ENCODE data around the gene BEX2. TPM values are rescaled to one million over a fixed set of nuclear protein-coding genes. Genes with fewer than 3 reads are reported as not detected.
A peak's percentile ranks its signal among the peaks of the same experiment; 100 is the strongest.

The BEX2 gene
- total and polyA plus RNA-seq, 2 donors (not counting 1 experiment from before 2014, with no cell fraction given), result 15.9 to 34.6 TPM

DNA sequence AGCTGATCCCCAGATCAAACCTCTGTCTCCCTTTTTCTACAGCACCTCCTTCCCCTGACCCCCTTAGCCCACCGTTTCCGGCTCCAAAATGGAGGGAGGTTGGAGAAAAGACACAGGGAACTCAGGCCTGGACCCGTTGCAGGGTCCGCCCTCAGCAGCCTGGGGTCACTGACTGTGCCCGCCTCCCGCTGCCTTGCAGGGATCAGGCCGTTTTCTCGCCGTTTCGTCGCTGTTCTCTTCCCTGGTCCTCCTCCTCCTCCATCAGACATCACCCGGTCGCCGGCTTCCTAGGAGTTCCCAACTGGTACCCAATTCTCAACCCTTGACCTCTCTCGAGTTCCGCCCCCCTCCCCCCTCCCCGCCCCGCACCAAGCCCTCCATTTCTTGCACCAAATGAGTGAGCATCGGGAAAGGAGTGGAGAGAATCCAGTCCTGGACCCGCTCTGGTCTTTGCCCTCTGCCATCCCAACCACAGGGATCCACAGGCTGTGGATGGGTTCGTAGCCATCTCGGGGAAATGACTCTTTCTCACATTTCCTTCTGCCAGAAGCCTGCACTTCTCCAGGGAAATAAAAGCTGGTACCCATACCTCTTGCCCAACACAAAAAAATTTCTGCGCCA lies 34.7 kb downstream of the BEX2 start:
- WGBS (ENCODE audit: insufficient coverage), result 17% methylated on average over 7 of the region's 23 CpGs
- Mint-ChIP-seq H3K4me3 (peak overlapping the region; percentile 68), H3K9me3 (ENCODE audit: insufficient read depth) (no peaks in the 10 kb centered on the region), H3K4me1 (peaks cover 9% of the 10 kb centered on the region), H3K27ac (no peak overlapping the region), H3K27me3 (peaks cover 50% of the 10 kb centered on the region)
- Histone ChIP-seq H3K27ac (ENCODE audit: low read length in 2 of 2) (no peak overlapping the region), H3K4me1 (ENCODE audit: control insufficient read depth in 2 of 2, insufficient read depth in 2 of 2, low read length in 2 of 2) (peaks cover 0 to 8% of the 10 kb centered on the region in 2 donors), H2AFZ (ENCODE audit: insufficient read depth, low read depth, low read length, poor library complexity, severe bottlenecking) (peak overlapping the region; percentile 41), H3K4me3 (ENCODE audit: control extremely low read depth in 1 of 5, extremely low read depth in 1 of 5, insufficient read depth in 1 of 5, low read depth in 2 of 5, low read length in 4 of 5) (peak overlapping the region in 2 of 5 experiments; percentile 21 to 22), H3K36me3 (replicated peaks in 1 of 2; ENCODE audit: control extremely low read depth in 1 of 2, control insufficient read depth in 1 of 2, extremely low read depth in 1 of 2, insufficient read depth in 2 of 2, low read length in 1 of 2) (no peaks in the 10 kb centered on the region), H4K20me1 (ENCODE audit: control insufficient read depth, insufficient read depth, low read length, poor library complexity, severe bottlenecking) (no peaks in the 10 kb centered on the region), H3K27me3 (replicated peaks in 1 of 4; ENCODE audit: control extremely low read depth in 1 of 4, control insufficient read depth in 3 of 4, insufficient read depth in 4 of 4, low read length in 3 of 4) (peaks cover 0 to 17% (median 3%) of the 10 kb centered on the region in 4 experiments), H3K79me2 (ENCODE audit: control insufficient read depth, insufficient read depth, low read length) (no peaks in the 10 kb centered on the region), H3K9me3 (ENCODE audit: control extremely low read depth in 1 of 3, control insufficient read depth in 2 of 3, insufficient read depth in 1 of 3, low read length in 2 of 3) (no peaks in the 10 kb centered on the region), H3K9ac (ENCODE audit: low read length) (no peak overlapping the region), H3K4me2 (replicated peaks; ENCODE audit: low read depth, low read length, poor library complexity, severe bottlenecking) (peak overlapping the region; percentile 46)
- no peak for TF ChIP-seq EZH2 (IDR thresholded peaks at IDR 0.05; ENCODE audit: borderline replicate concordance, insufficient read depth, low read depth, low read length, poor library complexity, severe bottlenecking)
- TF ChIP-seq, protein P1, sequence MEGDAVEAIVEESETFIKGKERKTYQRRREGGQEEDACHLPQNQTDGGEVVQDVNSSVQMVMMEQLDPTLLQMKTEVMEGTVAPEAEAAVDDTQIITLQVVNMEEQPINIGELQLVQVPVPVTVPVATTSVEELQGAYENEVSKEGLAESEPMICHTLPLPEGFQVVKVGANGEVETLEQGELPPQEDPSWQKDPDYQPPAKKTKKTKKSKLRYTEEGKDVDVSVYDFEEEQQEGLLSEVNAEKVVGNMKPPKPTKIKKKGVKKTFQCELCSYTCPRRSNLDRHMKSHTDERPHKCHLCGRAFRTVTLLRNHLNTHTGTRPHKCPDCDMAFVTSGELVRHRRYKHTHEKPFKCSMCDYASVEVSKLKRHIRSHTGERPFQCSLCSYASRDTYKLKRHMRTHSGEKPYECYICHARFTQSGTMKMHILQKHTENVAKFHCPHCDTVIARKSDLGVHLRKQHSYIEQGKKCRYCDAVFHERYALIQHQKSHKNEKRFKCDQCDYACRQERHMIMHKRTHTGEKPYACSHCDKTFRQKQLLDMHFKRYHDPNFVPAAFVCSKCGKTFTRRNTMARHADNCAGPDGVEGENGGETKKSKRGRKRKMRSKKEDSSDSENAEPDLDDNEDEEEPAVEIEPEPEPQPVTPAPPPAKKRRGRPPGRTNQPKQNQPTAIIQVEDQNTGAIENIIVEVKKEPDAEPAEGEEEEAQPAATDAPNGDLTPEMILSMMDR (IDR thresholded peaks at IDR 0.05), result no peak
- DNase-seq (no peak), ATAC-seq (ENCODE audit: low read depth) (no peak)
- intact Hi-C loops (cut with micrococcal nuclease), result no loop called here
- ChIA-PET CTCF (no interaction called here), POLR2A (no interaction called here)

- Histone ChIP-seq H3K79me2 (ENCODE audit: control insufficient read depth, insufficient read depth, low read length) (no peaks in the 10 kb centered on the region), H3K9me3 (ENCODE audit: control extremely low read depth in 1 of 3, control insufficient read depth in 2 of 3, insufficient read depth in 1 of 3, low read length in 2 of 3) (no peaks in the 10 kb centered on the region), H3K27ac (ENCODE audit: low read length in 2 of 2) (no peak overlapping the region), H3K27me3 (replicated peaks in 1 of 4; ENCODE audit: control extremely low read depth in 1 of 4, control insufficient read depth in 3 of 4, insufficient read depth in 4 of 4, low read length in 3 of 4) (peaks cover 0 to 18% (median 4%) of the 10 kb centered on the region in 4 experiments), H3K9ac (ENCODE audit: low read length) (no peak overlapping the region), H3K4me1 (ENCODE audit: control insufficient read depth in 2 of 2, insufficient read depth in 2 of 2, low read length in 2 of 2) (peaks cover 0 to 8% of the 10 kb centered on the region in 2 donors), H3K4me2 (replicated peaks; ENCODE audit: low read depth, low read length, poor library complexity, severe bottlenecking) (no peak overlapping the region), H2AFZ (ENCODE audit: insufficient read depth, low read depth, low read length, poor library complexity, severe bottlenecking) (no peak overlapping the region), H3K4me3 (ENCODE audit: control extremely low read depth in 1 of 5, extremely low read depth in 1 of 5, insufficient read depth in 1 of 5, low read depth in 2 of 5, low read length in 4 of 5) (no peak overlapping the region), H3K36me3 (replicated peaks in 1 of 2; ENCODE audit: control extremely low read depth in 1 of 2, control insufficient read depth in 1 of 2, extremely low read depth in 1 of 2, insufficient read depth in 2 of 2, low read length in 1 of 2) (no peaks in the 10 kb centered on the region), H4K20me1 (ENCODE audit: control insufficient read depth, insufficient read depth, low read length, poor library complexity, severe bottlenecking) (no peaks in the 10 kb centered on the region)
- Mint-ChIP-seq H3K4me1 (peaks cover 9% of the 10 kb centered on the region), H3K27ac (no peak overlapping the region), H3K4me3 (no peak overlapping the region), H3K9me3 (ENCODE audit: insufficient read depth) (no peaks in the 10 kb centered on the region), H3K27me3 (peaks cover 44% of the 10 kb centered on the region)
- ATAC-seq (ENCODE audit: low read depth) (no peak), DNase-seq (no peak)
- ChIA-PET CTCF (no interaction called here), POLR2A (no interaction called here)
- 100% methylated on average over 3 of the region's 4 CpGs for WGBS (ENCODE audit: insufficient coverage)
- TF ChIP-seq, protein P1 (IDR thresholded peaks at IDR 0.05), result no peak
- no peak for TF ChIP-seq EZH2 (IDR thresholded peaks at IDR 0.05; ENCODE audit: borderline replicate concordance, insufficient read depth, low read depth, low read length, poor library complexity, severe bottlenecking)
- intact Hi-C loops (cut with micrococcal nuclease), result no loop called here
Observed at GRCh38 chrX:103274284-103274683, 36.5 kb downstream of the BEX2 start.
